Activated CD4-positive, alpha-beta T cell treated with anti-CD3 and anti-CD28 coated beads for 24 hours (primary cell): ENCODE data around the gene AIF1L.

Experiments
- DNase-seq, 2 donors: peaks; one replicate each; pipeline ENCODE4 v3.0.0-alpha.2; 2020; ENCODE audit warnings: low read depth in 2 of 2

AIF1L gene

DNA sequence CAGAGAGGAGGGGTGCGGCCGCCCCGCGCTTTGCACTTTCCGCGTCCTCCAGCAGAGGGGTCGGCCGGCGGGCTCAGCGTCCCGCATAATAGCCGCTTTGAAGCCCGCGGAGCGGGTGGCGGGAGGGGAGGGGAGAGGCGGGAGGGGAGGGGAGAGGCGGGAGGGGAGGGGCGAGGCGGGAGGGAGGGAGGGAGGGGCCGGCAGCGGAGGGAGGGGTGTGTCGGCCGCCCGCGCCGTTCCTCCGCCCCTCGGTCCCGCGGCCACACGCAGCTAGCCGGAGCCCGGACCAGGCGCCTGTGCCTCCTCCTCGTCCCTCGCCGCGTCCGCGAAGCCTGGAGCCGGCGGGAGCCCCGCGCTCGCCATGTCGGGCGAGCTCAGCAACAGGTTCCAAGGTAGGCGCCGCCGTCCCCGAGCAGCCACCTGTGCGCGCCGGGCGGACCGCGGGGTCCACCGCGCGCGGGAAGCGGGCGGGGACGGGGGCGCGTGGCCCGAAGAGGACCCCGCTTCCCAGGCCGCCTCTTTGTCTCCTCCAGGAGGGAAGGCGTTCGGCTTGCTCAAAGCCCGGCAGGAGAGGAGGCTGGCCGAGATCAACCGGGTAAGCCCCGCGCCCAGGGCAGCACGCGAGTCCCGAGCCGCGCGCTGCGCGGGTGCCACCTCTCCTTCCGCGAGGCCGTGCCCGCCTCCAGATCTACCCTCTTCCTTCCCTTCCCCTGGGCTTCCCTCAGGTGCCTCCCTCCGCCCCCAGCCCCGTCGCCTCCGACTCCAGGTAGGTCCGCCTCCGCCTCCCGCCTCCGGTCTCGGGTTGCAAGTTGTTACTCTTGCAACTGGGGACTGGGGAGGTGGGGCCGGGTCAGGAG is at the start of gene AIF1L:
Gene AIF1L, plus strand, starts transcription at position 263 of the 857 bp plus-strand sequence. Its CDS starts 99 bp downstream, at position 362.
- DNase-seq = peak; percentile 7 to 22

DNA sequence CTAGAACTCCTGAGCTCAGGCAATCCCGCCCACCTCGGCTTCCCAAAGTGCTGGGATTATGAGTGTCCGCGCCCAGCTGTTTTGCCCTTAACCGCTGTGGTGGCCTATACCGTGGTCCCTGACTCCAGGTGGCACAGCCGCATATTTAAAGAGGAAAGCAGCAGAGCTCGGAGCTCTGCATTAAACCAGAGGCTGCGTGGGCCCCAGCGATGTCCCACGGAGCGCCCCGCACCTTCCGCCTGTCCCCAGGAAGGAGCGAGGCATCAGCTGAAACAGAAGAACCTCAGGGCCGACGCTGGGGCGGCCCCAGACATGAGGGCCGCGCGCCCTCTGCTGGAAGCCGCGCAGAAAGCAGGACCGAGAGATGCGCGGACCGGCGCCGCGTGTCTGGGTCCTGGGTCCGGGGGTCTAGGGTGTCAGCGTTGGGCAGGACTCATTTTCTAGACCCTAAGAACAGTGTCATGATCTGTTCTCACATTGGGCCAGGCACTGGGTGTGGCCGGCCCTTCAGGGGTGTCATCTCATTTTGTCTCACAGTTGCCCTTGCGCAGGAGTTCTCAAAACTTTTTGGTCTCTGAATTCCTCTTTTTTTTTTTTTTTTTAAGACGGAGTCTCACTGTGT is 49.6 kb upstream of the AIF1L start:
- DNase-seq = peak; percentile 66 to 70

DNA sequence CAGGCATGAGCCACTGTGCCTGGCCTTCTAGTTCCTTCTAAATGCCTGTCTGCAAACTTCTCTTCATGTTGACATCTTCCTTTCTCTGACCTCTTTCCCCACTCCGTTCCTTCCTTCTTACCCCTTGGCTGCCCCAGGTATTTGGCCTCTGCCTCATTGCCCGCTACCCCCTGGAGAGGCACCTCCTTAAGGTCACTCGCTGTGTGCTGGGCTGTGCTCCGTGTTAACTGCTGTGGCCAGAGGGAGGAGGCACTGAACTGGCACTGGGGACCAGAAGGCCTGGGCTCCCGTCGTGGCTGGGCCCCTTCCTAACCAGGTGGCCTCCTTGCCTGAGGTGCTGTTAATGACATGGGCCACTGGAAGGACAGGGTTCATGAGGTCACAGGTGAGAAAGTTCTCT is 48.0 kb upstream of the AIF1L start:
- DNase-seq = no peak

DNA sequence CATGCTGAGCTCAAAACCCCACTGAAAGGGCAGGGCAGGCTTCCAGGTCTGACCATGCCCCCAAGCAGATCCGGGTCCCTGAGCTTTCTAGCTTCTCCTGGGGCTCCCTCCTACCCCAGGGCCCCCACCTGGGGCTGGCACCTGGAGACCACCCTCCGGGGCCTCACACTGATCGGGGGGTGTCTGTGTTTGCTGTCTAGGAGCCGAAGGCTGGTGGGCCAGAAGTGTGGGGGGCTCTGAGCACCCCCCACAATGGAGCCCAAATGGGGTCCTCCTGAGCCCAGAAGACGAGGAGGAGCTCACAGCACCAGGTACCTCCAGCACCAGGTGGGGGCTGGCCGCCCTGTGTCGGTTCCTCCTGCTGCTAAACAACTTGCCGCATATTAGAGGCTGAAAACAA is 47.5 kb upstream of the AIF1L start:
- no peak for DNase-seq

- DNase-seq = no peak
Measured at GRCh38 chr9:131049829-131050715, 46.3 kb upstream of the AIF1L start.

GRCh38 chr9:131050831-131051230 is 45.5 kb upstream of the AIF1L start:
- DNase-seq = no peak

- DNase-seq = no peak
Measured at GRCh38 chr9:131051592-131052517, 44.5 kb upstream of the AIF1L start.

GRCh38 chr9:131053896-131054295 is 42.4 kb upstream of the AIF1L start:
- DNase-seq = no peak

GRCh38 chr9:131056781-131057506 is 39.4 kb upstream of the AIF1L start:
- no peak for DNase-seq

DNA sequence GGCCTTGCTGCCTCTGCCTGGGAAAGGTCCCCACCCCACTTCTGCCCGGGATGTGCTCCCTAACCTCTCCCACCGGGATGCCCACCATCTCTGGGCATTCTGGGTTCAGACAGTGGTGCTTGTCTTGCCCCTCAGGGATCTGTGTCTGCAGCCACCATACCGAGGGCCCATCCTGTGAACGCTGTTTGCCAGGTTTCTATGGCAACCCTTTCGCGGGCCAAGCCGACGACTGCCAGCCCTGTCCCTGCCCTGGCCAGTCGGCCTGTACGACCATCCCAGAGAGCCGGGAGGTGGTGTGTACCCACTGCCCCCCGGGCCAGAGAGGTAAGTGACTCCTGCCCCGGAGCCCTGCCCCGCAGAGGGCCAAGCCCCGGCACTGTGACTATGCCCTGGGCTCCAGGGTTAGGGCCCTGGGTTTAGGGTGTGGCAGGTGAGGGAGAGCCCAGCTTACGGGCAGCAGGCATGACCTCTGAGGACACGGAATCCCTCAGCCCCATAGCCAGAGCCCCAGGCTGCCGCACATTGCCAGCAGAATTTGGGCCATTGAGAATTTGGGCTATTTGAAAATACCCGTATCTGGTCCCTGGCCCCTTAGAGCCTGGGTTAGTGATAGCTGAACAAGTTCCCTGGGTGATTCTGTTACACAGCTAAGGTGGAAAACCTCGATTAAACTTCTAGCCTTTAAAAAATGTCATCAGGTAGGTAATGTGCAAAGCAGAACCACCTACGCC is 35.3 kb upstream of the AIF1L start:
- no peak for DNase-seq

DNA sequence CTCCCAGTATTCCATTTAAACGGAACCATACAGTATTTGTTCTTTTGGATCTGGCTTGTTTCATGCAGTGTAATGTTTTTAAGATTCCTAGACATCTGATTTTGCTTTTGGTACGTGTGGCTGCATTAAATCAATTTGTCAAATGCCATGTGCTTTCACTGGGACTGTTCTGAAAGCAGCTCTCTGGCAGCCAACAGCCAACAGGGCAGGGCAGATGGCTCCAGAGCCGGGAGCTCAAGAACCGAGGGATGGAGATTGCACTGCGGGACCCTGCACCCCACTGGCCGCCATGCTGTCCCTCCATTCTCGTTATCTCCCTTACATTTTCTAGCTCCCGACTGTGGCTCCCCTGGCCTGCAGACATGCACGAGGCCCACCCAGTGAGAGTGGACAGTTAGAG is 33.4 kb upstream of the AIF1L start:
- DNase-seq = no peak

DNA sequence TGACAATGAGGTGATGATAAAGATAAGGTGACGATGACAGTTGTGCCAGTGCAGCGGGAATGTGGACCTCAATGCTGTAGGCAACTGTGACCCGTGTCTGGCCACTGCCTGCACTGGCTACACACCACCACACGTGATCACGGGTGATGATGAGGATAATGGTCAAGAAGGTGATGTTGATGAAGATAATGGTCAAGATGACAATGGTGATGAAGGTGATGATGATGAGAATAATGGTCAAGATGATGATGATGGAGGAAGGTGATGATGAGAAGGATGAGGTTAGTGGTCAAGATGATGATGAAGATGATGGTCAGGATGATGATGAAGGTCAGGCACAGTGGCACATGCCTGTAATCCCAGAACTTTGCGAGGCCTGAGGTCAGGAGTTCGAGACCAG is 30.7 kb upstream of the AIF1L start:
- DNase-seq = no peak

DNA sequence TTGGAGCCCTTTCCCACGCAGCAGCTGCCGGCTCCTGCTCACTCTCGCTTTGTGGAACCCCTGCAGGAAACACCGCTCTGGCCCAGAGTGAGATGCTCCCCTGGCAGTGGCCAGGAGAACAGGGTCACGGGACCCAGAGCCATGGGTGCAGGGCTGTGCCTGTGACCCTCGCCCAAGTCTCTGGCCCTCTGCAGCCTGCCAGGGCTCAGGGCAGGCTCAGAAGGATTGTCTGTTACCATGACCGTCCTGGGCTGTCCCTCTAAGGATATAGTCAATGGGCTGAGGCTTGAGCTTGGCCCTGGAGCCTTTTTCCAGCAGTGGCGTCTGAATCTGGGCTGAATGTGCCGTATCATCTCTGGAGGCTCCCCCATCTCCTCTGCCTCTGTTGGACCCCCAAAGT is 28.7 kb upstream of the AIF1L start:
- DNase-seq = no peak

GRCh38 chr9:131068076-131068816 is 28.1 kb upstream of the AIF1L start:
- DNase-seq = no peak

DNA sequence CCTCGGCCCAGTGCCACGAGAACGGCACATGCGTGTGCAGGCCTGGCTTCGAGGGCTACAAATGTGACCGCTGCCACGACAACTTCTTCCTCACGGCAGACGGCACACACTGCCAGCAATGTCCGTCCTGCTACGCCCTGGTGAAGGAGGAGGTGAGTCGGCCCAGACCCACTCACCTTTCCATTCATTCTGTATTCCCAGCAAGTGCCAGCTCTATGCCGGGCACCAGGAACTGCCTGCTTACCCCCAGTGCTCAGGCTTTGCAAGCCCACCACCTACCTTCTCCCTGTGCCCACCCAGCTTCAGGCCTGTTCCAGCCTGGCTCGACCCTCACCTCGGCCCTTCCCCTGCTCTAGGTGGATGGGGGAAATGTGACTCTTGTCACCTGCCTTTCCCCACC is 26.6 kb upstream of the AIF1L start:
- no peak for DNase-seq

DNA sequence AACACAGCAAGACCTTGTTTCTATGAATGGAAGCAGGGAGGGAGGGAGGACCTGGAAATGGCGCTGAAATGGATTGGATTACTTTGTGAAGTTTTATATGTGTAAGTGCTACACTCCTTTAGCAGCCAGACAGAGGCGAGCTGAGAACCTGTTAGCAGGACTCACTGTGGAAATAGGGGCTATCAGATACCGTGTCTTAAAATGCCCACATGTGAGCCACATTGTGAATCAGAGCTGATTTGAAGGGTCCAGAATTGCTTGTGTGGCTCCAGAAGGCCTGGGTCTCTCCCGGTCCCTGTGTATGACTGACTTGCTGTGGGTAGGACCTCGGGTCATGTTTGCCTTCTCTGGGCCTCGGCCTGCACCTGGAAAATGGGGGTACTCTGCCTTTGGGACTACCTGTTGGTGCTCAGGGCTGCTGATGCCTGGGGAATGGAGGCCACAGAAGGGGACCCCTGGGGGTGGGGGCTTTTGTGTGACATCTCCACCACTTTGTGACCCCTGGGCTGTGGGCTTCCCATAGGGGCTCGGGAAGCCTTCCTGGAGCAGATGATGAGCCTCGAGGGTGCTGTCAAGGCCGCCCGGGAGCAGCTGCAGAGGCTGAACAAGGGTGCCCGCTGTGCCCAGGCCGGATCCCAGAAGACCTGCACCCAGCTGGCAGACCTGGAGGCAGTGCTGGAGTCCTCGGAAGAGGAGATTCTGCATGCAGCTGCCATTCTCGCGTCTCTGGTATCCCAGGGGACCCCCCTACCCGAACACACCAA is 24.0 kb upstream of the AIF1L start:
- no peak for DNase-seq

DNA sequence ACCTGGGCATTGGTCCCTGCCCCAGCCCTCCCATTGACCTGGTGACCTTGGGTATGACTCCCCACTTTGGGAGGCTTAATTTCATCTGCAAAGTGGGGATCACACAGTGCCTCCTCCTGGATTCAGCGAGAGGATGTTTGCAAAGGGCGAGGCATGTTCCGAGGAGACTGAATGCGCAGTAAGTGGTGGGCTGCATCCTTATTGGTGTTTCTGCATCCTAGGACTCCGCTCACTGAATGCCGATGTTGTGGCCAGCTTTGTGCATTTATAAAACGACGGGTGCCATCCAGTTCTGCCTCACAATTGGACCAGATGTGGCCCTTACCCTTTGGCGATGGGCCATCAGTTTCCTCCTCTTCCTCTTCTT is 23.5 kb upstream of the AIF1L start:
- DNase-seq = no peak
